ENCODE results near the gene HEPHL1. TPM values are rescaled to one million over a fixed set of nuclear protein-coding genes. Genes with fewer than 3 reads are reported as not detected.

Gene HEPHL1
- total RNA-seq, 1 donor from 2014 or later, result not detected

DNA sequence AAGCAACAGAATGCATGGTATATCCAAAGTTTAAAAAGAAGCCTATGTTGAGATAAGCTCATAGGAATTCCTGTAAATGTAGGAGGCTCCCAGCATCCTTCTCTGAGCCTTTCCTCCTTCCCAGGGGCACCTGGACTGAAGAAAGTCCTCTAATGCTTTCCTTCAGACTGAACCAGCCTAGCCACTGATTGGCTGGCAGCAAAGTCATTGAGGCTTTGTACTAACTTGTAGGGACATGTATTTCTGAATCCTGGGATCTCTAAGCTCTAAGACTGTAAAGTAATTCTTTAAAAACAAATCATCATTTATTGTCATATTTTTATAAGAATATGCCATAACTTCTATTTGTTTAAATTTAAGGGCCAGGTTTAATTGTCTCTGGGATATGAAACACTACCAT lies 83.6 kb downstream of the HEPHL1 start:
- no peaks in the 10 kb centered on the region for H3K4me1 Mint-ChIP-seq (ENCODE audit: unreplicated experiment)
- peaks cover 7% of the 10 kb centered on the region for H3K27me3 Mint-ChIP-seq (ENCODE audit: unreplicated experiment)
- no peak overlapping the region for H3K4me3 Mint-ChIP-seq (ENCODE audit: unreplicated experiment)
- DNase-seq (ENCODE audit: extremely low spot score, unreplicated experiment), result no peak
- H3K36me3 Mint-ChIP-seq (ENCODE audit: unreplicated experiment), result no peaks in the 10 kb centered on the region
- TF ChIP-seq, protein P1, sequence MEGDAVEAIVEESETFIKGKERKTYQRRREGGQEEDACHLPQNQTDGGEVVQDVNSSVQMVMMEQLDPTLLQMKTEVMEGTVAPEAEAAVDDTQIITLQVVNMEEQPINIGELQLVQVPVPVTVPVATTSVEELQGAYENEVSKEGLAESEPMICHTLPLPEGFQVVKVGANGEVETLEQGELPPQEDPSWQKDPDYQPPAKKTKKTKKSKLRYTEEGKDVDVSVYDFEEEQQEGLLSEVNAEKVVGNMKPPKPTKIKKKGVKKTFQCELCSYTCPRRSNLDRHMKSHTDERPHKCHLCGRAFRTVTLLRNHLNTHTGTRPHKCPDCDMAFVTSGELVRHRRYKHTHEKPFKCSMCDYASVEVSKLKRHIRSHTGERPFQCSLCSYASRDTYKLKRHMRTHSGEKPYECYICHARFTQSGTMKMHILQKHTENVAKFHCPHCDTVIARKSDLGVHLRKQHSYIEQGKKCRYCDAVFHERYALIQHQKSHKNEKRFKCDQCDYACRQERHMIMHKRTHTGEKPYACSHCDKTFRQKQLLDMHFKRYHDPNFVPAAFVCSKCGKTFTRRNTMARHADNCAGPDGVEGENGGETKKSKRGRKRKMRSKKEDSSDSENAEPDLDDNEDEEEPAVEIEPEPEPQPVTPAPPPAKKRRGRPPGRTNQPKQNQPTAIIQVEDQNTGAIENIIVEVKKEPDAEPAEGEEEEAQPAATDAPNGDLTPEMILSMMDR (IDR thresholded peaks at IDR 0.05), result no peak
- no peak overlapping the region for H3K27ac Mint-ChIP-seq (ENCODE audit: unreplicated experiment)
- no peaks in the 10 kb centered on the region for H3K9me3 Mint-ChIP-seq (ENCODE audit: unreplicated experiment)

DNA sequence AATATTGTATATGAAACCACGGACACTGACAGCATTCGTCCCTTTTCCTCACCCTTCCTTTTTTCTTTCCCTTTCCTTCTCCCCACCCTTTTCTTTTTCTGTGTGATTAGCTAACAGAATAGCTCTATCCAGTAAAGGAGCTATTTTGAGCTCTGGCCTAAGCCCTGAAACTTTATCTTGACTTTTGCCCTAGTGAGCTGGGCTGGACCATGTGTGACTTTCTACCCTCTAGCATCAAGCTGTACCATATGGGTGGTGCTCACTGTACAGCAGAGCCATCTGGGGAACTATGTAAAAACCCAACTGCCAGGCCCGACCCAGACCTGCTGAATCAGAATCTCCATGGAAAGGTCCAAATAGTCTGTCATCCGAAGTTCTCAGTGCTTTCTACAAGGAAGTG lies 85.6 kb downstream of the HEPHL1 start:
- no peak overlapping the region for H3K4me3 Mint-ChIP-seq (ENCODE audit: unreplicated experiment)
- peaks cover 17% of the 10 kb centered on the region for H3K27me3 Mint-ChIP-seq (ENCODE audit: unreplicated experiment)
- TF ChIP-seq, protein P1 (IDR thresholded peaks at IDR 0.05), result no peak
- no peak overlapping the region for H3K27ac Mint-ChIP-seq (ENCODE audit: unreplicated experiment)
- no peak for DNase-seq (ENCODE audit: extremely low spot score, unreplicated experiment)
- H3K4me1 Mint-ChIP-seq (ENCODE audit: unreplicated experiment), result no peaks in the 10 kb centered on the region
- no peaks in the 10 kb centered on the region for H3K36me3 Mint-ChIP-seq (ENCODE audit: unreplicated experiment)
- no peaks in the 10 kb centered on the region for H3K9me3 Mint-ChIP-seq (ENCODE audit: unreplicated experiment)

DNA sequence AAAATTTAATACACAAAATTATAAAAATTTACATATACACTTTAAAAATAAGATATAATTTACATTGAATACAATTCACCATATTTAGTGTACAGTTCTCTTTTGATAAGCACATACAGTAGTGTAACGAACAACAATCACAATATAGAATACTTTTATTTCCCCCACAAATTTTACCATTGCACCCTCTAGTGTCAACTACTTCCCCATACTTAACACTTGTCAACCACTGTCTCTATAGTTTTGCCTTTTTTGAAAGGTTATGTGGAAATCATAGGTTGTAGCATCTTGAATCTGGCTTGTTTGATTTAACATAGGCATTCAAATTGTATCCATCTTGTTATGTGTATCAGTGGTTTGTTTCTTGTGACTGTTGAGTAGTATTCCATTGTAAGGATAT lies 86.2 kb downstream of the HEPHL1 start:
- Mint-ChIP-seq H3K4me1 (ENCODE audit: unreplicated experiment) (no peaks in the 10 kb centered on the region), H3K27ac (ENCODE audit: unreplicated experiment) (no peak overlapping the region), H3K36me3 (ENCODE audit: unreplicated experiment) (no peaks in the 10 kb centered on the region), H3K4me3 (ENCODE audit: unreplicated experiment) (no peak overlapping the region), H3K27me3 (ENCODE audit: unreplicated experiment) (peaks cover 17% of the 10 kb centered on the region), H3K9me3 (ENCODE audit: unreplicated experiment) (no peaks in the 10 kb centered on the region)
- no peak for DNase-seq (ENCODE audit: extremely low spot score, unreplicated experiment)
- TF ChIP-seq, protein P1 (IDR thresholded peaks at IDR 0.05), result peak; percentile 27

DNA sequence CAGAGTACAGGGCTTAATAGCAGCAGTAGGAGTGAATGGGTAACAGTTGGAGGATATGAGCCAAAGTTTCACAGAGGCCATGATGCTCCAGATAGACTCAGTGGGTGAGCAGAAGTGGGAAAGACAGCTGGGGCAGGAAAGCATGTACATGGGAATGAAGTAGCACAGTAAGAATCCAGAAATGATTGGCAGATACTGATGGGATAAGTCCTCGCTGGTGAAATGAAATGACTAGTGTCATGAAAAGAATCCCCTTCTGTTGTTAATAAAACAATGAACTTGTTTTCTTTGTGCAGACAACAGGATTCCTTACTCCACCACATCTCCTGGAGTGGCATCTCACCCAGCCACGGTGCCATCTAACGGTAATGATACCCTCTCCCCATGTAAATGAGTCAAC lies 90.1 kb downstream of the HEPHL1 start:
- Mint-ChIP-seq H3K36me3 (ENCODE audit: unreplicated experiment) (no peaks in the 10 kb centered on the region), H3K4me1 (ENCODE audit: unreplicated experiment) (no peaks in the 10 kb centered on the region), H3K9me3 (ENCODE audit: unreplicated experiment) (no peaks in the 10 kb centered on the region), H3K4me3 (ENCODE audit: unreplicated experiment) (no peak overlapping the region), H3K27ac (ENCODE audit: unreplicated experiment) (no peak overlapping the region), H3K27me3 (ENCODE audit: unreplicated experiment) (peaks cover 21% of the 10 kb centered on the region)
- TF ChIP-seq, protein P1 (IDR thresholded peaks at IDR 0.05), result no peak
- DNase-seq (ENCODE audit: extremely low spot score, unreplicated experiment), result no peak

DNA sequence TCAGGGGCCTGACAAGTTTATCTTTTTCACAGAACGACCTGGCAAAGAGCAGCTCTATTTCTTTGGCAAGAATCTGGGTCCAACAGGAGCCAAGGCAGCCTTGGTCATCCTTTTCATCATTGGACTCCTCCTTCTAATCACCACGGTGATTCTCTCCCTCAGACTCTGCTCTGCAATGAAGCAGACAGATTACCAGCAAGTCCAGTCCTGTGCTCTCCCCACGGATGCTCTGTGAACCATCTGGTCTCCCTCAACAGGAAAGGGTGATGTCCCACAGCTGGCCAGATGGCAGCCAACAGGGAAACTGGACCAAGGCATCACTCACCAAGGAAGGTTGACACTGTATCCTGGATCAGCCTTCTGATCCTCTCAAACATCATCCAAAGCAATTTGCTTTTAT lies 90.5 kb downstream of the HEPHL1 start:
- Mint-ChIP-seq H3K27me3 (ENCODE audit: unreplicated experiment) (peaks cover 21% of the 10 kb centered on the region), H3K4me3 (ENCODE audit: unreplicated experiment) (no peak overlapping the region)

More for the DNA sequence above, 90.5 kb downstream of the HEPHL1 start:
- no peak overlapping the region for H3K27ac Mint-ChIP-seq (ENCODE audit: unreplicated experiment)
- H3K36me3 Mint-ChIP-seq (ENCODE audit: unreplicated experiment), result no peaks in the 10 kb centered on the region
- H3K9me3 Mint-ChIP-seq (ENCODE audit: unreplicated experiment), result no peaks in the 10 kb centered on the region
- no peak for DNase-seq (ENCODE audit: extremely low spot score, unreplicated experiment)
- H3K4me1 Mint-ChIP-seq (ENCODE audit: unreplicated experiment), result no peaks in the 10 kb centered on the region
- TF ChIP-seq, protein P1 (IDR thresholded peaks at IDR 0.05), result no peak

Data from osteocyte (in vitro differentiated cells).